Pons (tissue), 1 donor: Measurements from ENCODE around the gene PRICKLE3.
"Not testable (repeated sequence)": the region's sequence is repeated elsewhere in the genome, so short reads cannot be mapped to it uniquely, and the experiment has no call there.

Experiments used
- DNase-seq: peaks from one replicate; pipeline ENCODE4 v3.0.0-alpha.2; 2016; ENCODE audit warnings: low spot score

The PRICKLE3 gene

DNA sequence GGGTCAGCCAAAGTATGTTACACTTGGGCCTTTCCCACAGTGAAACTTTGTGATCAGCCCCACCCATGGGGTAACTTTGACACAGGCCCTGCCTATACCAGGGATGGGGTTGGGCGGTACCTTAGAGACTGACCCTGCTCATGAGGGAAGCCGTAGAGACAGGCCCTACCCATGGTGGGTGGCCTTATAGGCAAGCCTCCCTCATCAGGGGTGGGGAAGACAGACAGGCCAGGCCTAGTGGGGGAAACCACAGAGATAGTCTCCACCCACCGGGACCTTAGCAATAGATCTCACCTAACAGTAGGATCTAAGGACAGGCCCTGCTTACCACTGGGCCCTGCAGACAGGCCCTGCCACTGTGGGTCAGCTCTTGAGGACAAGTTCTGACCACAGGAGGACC, 7.6 kb downstream of the PRICKLE3 start:
- no peak for DNase-seq

DNA sequence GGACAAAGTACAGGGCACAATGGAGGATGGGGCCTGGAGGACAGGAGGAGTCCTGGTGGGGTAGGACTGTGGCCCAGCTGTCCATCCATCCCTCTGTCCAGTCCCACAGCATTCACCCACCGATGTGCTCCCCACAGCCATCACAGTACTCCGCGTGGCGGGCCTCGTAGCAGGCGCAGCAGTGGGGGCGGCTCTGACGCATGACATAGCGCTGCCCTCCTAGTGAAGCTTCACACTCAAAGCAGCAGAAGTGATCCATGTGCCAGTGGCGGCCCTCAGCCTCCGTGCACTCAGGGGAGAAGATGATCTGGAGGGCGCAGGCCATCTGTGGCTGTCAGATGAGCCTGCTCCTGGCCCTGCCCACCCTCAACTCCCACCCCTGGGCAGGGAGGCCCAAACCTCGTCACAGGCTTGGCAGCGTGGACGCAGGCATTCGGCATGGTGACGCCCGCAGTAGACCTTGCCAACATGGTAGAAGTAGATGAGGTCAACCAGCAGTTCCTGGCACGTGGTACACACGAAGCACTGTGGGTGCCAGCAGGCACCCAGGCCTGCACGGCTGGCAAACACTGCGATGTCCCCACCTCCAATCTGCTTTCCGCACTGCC, 8.2 kb downstream of the PRICKLE3 start:
- DNase-seq = no peak

DNA sequence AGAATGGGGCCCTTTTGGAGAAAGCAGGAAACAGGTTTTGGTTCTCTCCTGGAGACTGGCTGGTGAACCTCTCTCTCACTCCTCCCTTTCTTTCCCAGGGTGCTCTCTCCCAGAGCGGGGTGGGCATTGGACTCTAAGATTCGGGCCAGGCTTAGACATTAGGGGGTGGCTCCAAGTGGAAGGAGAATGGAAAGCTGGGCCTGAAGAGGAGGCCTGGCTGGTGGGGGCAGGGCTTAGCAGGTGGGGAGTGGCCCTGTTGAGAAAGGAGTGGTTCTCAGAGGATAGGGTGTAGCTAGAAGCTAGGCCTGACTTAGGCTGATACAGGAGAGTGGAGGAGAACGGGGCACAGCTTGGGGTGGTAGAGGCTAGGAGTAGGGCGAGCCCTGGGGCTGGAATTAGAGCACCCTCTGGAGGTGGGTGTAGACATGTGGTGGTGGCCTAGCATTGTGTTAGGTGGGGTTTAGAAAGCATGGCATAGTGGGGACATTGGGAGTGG, 8.8 kb downstream of the PRICKLE3 start:
- DNase-seq = no peak

DNA sequence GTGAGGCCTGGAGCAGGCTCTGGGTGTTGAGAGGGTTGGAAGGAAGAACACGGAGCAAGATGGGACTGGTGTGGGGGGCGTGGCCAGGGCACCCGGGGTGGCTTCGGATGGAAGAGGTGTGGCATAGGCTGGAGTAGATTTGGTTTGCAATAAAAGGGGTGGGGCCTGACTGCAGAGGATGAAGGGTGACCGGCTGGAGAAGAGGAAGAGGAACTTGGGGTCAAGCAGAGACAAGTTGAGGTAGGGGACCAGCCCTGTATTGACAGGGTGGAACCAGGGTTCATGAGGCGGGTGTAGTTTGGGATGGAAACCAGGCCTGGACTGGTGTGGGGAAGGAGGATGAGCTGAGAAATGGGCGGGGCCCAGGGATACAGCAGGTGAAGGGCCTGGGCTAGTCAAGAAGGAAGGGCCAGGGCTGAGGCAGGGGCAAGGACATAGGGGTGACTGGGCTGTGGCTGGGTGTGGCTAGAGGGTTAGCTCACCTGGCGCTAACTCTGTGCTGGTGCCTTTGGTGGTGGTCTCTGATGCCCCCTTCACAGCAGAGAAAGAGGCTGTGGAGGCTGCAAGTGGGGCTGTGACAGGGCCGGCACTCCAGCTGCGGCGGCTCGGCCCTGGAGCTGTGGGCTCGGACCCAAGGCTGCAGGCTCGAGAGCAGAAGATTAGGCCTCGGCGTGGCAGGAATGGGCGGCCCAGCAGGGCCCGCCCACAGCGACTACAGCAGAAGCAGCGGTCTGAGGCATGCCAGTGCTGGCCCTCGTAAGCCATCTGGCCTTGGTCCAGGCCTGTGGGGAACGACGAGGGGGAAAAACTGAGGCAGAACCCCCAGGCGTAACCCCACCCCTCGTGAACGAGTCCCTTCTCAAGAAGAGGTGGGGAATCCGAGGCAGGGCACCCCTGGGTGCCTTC, 9.5 kb downstream of the PRICKLE3 start:
- no peak for DNase-seq

DNA sequence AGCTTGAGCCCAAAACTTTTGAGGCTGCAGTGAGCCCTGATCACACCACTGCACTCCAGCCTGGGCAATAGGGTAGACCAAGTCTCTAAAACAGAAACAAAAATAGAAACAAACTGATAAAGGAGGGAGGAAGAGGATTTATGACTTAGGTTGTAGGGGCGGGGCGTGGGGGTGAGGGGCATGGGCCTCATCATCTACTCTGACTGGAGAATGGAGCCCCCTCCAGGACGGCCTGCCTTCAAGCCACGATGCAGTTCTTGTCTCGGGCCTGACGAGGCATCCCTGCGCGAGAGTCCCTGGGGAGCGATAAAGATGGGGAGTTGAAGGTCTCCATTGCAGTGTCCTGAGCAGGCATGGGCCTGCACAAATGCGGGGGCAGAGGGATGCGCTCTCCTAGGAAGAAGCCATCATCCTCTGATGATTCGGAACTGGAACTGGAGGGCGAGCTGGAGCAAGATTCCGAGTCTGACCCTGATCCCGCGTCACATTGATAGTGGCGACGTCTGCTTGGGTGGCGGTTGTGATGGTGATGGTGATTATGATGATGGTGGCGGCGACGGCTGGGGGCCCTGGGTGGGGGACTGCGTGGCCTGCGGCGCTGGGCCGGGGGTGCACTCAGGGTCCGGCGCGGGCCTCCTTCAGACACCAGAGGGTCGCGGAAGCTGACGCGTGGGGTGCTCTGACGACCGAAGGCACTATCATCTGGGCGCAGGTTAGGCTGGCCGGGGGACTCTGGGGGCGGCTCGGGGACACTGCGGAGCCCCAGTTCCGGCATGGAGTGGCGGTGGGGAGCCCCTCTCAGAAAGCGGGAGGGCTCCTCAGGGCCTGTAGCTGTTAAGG, 10.5 kb downstream of the PRICKLE3 start:
- DNase-seq = no peak

DNA sequence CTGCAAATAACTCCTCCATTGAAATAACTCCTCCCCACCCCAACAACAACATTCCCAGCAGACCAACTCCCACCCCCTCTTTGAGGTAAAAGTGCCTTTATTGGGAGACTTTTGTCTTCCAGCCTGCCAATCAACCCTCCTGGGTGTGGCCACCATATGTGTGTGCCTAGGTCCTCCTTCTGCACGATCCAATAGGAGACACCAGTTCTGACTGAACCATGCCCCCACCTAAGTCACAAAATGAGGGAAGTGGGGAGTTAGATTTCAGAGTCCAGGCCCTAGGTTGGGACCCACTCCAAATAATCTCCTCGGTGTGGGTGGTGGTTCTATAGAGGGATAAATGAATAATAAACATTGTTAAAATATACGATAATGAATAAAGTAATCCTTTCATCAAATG, 11.4 kb downstream of the PRICKLE3 start:
- no peak for DNase-seq

DNA sequence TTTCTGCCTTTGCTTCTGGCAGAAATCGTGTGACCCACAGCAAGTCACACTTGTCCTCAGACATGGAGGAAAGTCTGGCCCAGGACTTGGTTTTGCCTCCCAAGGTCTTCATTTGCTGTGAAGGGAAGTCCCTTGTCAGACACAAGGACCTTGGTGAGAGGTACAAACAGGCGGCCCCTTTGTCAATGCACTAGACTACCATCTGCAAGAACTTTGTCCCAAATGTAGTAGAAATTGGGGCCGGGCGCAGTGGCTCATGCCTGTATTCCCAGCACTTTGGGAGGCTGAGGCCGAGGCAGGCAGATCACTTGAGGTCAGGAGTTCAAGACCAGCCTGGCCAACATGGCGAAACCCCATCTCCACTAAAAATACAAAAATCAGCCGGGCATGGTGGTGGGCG, 12.6 kb downstream of the PRICKLE3 start:
- not testable (repeated sequence) for DNase-seq

DNA sequence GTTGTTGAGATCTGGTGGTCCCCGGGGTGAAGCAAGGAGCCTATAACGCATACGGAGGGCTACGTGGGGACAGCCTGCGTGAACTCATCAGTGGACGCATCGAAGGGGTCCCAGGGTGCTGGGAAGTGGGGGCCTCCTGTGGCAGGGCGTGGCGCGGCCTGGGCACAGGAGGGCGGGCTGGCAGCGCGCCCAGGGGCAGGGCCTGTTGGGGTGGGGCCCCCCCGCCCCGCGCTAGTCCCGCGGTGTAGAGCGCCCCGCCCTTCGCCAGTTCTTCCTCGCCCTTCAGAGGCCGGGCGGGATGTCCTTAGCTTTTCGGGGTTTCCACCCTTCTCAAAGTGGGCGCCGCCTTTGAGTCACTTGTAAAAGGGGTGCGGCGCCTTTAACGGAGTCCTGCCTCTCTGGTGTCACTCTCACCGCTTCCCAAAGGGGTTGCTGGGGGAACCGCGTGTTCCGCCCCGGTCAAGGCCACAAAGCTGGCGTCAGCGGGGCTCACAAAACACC, 13.8 kb downstream of the PRICKLE3 start:
- no peak for DNase-seq

DNA sequence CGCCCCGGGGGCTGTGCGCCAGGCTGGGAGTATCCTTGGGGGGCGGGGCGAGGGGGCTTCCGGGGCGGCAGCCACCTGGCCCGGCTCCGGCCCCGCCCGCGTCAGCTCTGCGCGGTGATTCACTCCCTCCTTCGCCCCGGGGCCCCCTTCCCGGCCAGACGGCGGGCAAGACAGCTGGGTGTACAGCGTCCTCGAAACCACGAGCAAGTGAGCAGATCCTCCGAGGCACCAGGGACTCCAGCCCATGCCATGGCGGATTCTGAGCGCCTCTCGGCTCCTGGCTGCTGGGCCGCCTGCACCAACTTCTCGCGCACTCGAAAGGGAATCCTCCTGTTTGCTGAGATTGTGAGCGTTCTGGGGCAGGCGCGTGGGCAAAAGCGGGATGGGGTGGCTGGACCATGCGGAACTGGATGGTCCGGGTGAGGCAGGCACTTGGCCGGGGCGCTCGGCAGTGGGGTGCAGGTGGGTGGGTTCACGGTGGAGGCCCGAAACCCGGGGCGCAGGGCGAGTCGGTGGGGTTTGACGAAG, 14.4 kb downstream of the PRICKLE3 start, which contains the start of gene PLP2:
TSS of gene PLP2 (plus strand) at position 147 of the 528 bp plus-strand sequence. CDS start at position 250, 103 bp downstream.
- DNase-seq = no peak

DNA sequence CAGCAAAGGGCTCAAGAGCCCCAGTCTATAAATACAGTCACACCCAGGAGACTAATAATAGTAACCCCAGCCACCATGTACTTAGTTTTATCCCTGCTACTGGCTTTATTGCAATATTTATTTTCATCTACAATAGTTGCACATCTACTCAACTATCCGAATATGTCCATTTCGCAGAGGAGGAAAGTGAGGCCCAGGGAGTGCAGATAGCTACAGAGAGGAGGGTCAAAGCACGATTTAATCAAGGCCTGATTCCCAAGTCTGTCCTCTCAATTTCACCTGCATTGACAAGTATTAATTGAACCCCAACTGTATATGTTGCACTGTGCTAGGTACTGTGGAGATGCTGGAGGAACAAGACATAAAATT, 18.4 kb downstream of the PRICKLE3 start:
- no peak for DNase-seq

DNA sequence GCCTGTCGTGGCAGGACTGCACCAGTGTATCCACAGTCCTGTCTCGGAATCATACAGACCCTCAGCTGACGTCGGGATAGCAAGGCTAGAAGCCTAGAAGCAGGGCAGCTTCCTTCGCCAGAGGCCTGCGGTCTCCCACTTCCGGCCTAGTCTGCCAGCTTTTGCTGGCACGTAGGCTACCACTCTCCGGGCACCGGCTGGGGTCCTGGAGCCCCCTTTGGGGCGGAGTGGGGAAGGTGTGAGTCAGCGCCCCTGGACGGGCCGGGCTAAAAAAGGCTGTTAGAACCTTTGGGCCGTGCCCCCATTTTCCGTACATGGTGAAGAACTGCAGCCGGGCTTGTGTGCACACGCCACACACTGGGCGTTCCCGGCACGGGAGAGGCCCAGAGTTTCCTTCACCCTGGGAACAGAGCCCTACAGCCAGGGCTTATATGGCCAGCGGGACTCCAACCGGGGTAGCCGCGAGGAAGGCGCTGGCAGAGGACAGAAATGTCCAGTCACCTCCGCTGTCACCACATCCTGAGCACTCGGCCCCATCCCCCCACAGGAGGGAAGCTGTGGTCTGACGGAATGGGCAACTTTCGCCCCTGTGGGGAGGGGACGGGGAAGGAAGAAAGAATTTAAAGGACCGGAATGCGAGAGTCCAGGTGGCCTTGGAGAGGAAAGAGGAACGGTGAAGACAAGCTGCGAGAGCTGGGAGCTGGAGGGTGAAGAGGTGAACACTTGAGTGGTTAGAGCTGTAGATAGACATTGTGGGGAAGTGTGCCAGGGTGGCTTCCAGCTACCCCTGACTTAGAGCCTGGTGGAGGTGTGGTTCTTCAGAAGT, 19.0 kb downstream of the PRICKLE3 start:
- DNase-seq = peak; percentile 35

DNA sequence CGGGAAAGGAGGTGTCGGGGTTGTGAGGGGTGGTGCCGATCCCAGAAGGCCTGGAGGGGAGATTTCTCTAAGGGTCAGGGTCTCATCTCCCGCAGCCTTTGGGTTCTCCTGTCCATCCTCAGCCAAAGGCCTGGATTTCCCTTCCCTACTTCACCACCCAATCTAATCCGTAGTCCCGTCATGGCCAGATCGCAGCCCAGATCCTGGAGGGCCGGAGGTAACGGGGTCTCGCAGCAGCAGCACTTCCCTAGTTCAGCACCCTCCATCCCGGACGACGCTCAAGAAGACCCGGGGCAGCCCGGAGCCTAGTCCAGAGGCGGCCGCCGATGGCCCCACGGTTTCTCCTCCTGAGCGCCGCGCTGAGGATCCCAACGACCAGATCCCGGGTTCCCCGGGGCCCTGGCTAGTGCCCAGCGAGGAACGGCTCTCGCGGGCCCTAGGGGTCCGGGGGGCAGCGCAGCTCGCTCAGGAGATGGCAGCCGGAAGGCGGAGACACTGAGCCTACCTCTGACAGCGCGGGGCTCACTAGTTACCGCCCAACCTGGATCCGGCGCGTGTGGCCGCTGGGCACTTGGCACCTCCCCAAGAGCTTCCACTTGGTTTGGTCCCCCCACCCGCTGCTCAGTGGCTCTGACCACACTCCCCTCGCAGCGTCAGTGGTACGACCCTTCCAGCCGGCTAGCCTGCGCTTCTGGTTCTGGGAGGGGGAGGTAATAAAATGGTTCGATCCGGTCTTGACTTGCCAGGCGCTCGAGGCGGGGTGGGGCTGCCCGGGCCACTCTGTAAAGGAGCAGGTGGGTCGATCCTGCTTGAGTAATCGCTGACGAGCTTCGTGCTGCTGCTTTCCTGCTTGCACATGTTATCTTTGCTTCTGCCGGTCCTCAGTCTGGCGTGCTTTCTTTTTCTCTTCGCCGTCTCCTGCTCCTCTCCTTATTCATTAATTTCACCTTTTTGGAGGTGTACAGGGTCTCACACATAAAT, 20.0 kb downstream of the PRICKLE3 start:
- peak; percentile 49 for DNase-seq

DNA sequence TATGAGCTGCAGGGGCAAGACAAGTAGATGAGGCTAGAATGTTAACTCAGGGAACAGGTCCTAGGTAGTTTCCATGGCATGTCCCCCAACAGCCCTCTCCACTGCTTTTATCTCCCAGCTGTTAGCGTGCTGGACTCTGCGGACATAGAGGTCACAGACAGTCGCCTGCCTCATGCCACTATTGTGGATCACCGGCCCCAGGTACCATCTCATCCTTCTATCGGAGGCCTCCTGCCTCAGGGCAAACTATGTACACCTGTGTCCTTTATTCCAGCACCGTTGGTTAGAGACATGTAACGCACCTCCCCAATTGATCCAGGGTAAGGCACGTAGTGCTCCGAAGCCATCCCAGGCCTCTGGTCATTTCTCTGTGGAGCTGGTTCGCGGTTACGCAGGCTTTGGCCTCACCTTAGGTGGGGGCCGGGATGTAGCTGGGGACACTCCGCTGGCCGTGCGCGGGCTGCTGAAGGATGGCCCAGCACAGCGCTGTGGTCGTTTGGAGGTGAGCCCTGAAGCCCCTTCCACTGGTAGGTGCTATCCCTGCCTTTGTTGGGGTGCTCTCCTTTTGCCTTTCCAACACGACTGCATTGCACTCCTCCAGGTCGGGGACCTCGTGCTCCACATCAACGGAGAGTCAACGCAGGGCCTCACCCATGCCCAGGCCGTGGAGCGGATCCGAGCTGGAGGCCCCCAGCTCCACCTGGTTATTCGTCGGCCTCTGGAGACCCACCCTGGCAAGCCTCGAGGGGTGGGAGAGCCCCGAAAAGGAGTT, 21.4 kb downstream of the PRICKLE3 start:
- no peak for DNase-seq

DNA sequence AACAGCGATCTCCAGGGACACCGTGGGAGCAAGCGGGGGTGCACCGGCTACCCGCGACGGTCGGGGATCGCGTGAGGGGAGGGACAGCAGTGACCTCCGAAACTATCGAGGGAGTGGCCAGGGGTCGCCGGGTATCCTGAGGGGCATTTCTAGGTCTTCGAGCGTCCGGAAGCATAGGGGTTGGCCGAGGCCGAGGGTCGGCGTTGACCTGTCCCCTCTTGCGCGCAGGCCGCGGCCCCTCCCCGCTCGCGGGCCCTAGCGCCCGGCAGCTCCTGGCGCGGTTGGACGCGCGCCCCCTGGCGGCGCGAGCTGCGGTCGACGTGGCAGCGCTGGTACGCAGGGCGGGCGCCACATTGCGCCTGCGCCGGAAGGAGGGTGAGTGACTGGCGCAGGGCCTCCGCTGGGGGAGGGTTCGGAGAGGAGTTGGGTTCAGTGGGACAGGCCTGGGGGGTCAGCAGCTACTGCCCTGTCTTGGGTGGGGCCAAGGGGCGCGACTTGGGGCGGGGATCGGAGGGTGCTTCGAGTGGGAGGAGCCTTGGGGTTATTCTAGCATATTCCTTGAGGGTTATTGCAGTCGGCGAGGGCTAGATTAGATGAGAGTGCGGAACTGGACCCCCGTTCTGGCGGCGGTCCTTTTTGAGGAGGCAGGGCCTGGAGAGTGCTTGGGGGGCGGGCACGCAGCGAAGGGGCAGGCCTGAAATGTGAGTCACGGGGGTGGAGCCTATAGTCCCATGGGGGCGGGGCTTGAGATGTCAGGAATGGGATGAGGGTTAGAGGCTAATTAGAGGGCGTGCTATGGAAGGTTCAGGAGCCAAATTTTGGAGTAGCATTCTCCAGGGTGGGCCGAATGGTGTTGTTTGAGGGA, 22.4 kb downstream of the PRICKLE3 start:
- DNase-seq = peak; percentile 88

DNA sequence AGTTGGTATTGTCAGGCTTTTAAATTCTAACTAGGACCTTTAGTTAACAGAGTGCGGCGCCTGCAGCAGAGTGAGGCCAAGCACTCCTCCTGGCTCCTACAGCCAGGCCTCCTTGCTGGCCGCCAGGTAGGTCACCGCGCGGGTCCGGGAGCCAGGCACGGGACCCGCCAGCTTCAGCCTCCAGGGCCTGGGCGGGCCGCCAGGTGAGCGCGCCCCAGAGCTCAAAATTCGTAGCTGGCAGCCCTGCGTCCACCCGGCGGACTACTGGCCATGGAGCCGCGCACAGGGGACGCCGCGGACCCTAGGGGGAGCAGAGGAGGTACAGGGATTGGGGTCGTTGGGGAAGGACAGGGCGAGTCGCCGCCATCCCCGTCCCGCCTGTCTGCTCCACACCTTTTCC, 23.6 kb downstream of the PRICKLE3 start, which contains the start of gene MAGIX:
TSS of gene MAGIX (plus strand) at position 139 of the 400 bp plus-strand sequence. CDS start at position 271, 132 bp downstream.
- DNase-seq = no peak

DNA sequence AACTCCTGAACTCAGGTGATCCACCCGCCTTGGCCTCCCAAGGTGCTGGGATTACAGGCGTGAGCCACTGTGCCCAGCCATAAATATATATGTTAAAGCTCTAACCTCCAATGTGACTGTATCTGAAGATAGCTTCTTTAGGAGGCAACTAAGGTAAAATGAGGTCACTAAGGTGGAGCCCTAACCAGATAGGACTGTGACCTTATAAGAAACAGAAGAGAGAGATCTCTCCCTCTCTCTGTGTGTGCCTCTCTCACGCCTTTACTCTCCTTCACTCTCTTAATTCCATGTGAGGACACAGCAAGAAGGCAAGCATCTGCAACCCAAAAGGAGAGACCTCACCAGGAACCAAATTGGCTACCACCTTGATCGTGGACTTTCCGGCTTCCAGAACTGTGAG, 24.5 kb downstream of the PRICKLE3 start:
- DNase-seq = no peak

DNA sequence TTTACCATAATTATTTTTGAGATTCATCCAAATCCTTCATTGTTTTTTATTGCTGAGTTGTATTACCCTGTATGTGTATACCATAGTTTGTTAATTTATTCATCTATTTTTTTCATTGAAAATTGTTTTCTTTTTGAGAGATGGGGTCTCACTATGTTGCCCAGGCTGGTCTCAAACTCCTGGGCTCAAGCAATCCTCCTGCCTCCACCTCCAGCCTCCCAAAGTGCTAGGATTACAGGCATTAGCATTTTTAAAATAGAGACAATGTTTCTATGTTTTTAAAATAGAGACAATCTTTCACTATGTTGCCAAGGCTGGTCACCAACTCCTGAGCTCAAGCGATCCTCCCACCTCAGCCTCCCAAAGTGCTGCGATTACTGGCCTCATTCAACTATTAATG, 25.3 kb downstream of the PRICKLE3 start:
- no peak for DNase-seq

DNA sequence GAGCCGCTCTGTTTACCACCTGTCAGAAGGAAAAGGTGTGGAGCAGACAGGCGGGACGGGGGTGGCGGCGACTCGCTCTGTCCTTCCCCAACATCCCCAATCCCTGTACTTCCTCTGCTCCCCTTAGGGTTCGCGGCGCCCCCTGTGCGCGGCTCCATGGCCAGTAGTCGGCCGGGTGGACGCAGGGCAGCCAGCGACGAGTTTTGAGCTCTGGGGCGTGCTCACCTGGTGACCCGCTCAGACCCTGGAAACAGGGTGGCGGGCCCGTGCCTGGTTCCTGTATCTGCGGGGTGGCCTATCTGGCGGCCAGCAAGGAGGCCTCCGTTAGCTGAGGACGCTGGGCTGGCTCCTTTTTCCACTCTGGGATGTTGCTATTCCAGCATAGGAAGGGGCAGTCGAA, 29.0 kb downstream of the PRICKLE3 start:
- DNase-seq = no peak
